Muscle of leg (tissue), 11 donors: ENCODE measurements around the gene LMX1B. TPM values are rescaled to one million over a fixed set of nuclear protein-coding genes. Genes with fewer than 3 reads are reported as not detected.

Experiments
- DNase-seq: peaks from one replicate; pipeline ENCODE4 v3.0.0; 2013
- H3K27ac ChIP-seq: one replicate; pipeline ENCODE4 v1.5.1; 2013; ENCODE audit warnings: mild to moderate bottlenecking, low read length, control low read depth
- H3K27me3 ChIP-seq: one replicate; pipeline ENCODE4 v1.6.1; 2013; ENCODE audit warnings: low read length; ENCODE audit not compliant: control insufficient read depth, insufficient read depth
- H3K36me3 ChIP-seq: one replicate; pipeline ENCODE4 v1.6.1; 2013; ENCODE audit warnings: low read length; ENCODE audit not compliant: control insufficient read depth, insufficient read depth
- H3K4me1 ChIP-seq: one replicate; pipeline ENCODE4 v1.6.1; 2013; ENCODE audit warnings: low read length; ENCODE audit not compliant: control insufficient read depth, insufficient read depth
- H3K4me3 ChIP-seq: one replicate; pipeline ENCODE4 v1.5.1; 2013; ENCODE audit warnings: low read length, control low read depth
- H3K9me3 ChIP-seq: replicated peaks from 2 replicates; pipeline ENCODE4 v1.6.1; 2013; ENCODE audit warnings: low read depth, low read length; ENCODE audit not compliant: control insufficient read depth
- WGBS: methylation state at CpG from one replicate; pipeline ENCODE4 v1.1.5; 2013; ENCODE audit warnings: missing lambda C conversion rate; ENCODE audit not compliant: insufficient coverage; 5-methylcytosine and 5-hydroxymethylcytosine counted together
- polyA plus RNA-seq, 8 donors: library from polyadenylated mRNA; unstranded; fragments of 120-200 nt; gene quantifications; one replicate each; pipeline versions ENCODE4 v1.2.1 to v1.2.3, GENCODE V29; 2013; ENCODE audit warnings: inconsistent platforms in 1 of 8, low replicate concordance in 1 of 8; ENCODE audit not compliant: insufficient read length in 8 of 8, insufficient read depth in 1 of 8
- total RNA-seq: library from RNA; stranded (reverse); fragments of 120-200 nt; gene quantifications from one replicate; pipeline ENCODE4 v1.2.4, GENCODE V29; 2013

Gene LMX1B
- total and polyA plus RNA-seq, 9 donors = 0.16 to 2.1 (median 1.0) TPM

GRCh38 chr9:126696401-126697145 lies 82.8 kb downstream of the LMX1B start:
- 79% methylated on average over 20 of the region's 27 CpGs for WGBS
- H3K36me3 ChIP-seq = no peaks in the 10 kb centered on the region
- H3K27ac ChIP-seq = no peak overlapping the region
- no peak for DNase-seq
- H3K4me1 ChIP-seq = peaks cover 4% of the 10 kb centered on the region
- H3K4me3 ChIP-seq = no peak overlapping the region
- peaks cover 23% of the 10 kb centered on the region for H3K27me3 ChIP-seq
- H3K9me3 ChIP-seq = no peaks in the 10 kb centered on the region

DNA sequence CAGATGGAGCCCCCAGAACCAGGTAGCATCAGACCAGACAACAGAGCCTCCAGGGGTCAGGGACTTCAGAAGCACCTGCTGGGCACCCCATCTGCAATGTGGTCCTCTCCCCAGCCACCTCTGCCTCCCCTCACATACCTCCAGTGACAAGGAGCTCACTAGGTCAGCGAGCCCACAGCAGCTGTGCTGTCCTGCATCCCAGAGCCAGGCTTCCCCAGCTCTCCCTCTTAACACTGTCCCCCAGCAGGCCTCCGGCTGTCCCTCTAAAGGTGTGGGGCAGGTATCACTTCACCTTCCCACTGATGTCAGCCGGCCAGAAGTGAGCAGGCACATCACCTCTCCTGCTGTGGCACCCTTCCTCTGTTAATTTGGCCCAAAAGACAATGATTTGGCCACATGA lies 83.6 kb downstream of the LMX1B start:
- H3K4me3 ChIP-seq = no peak overlapping the region
- WGBS = 61% methylated on average over 2 of the region's 3 CpGs
- no peak for DNase-seq
- H3K9me3 ChIP-seq = no peaks in the 10 kb centered on the region
- H3K4me1 ChIP-seq = peaks cover 4% of the 10 kb centered on the region
- peaks cover 25% of the 10 kb centered on the region for H3K27me3 ChIP-seq
- H3K36me3 ChIP-seq = no peaks in the 10 kb centered on the region
- H3K27ac ChIP-seq = no peak overlapping the region

- no peak overlapping the region for H3K27ac ChIP-seq
- H3K36me3 ChIP-seq = no peaks in the 10 kb centered on the region
- DNase-seq = no peak
- H3K4me1 ChIP-seq = peaks cover 7% of the 10 kb centered on the region
- H3K9me3 ChIP-seq = no peaks in the 10 kb centered on the region
- no peak overlapping the region for H3K4me3 ChIP-seq
- peaks cover 34% of the 10 kb centered on the region for H3K27me3 ChIP-seq
- 78% methylated on average over 2 of the region's 2 CpGs for WGBS
Measured at GRCh38 chr9:126698251-126698650, 84.5 kb downstream of the LMX1B start.

DNA sequence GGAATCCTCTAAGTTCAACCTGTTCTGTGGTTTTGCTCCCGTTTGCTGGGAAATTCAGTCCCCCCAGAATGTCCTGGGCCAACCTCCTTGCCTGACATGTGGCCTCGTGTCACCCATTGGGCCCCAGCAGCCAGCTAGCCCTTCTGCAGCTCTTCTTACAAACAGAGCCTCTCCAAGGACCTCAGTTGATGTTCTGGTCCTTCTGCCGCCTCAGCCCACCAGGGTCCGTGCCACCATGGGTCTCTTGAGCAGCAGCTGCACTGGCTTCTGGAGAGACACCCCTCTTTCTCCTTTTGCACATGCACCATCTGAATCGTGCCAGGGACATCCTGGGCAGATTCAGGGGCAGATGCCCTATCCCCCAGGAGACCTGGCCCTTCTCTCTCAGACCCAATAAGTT lies 85.0 kb downstream of the LMX1B start:
- WGBS = 67% methylated on average over 4 of the region's 5 CpGs
- Histone ChIP-seq H3K4me3 (no peak overlapping the region), H3K36me3 (no peaks in the 10 kb centered on the region), H3K9me3 (no peaks in the 10 kb centered on the region), H3K27ac (no peak overlapping the region), H3K27me3 (peaks cover 39% of the 10 kb centered on the region), H3K4me1 (peaks cover 7% of the 10 kb centered on the region)
- DNase-seq = no peak

- WGBS = 75% methylated on average over 10 of the region's 10 CpGs
- DNase-seq = no peak
- H3K27ac ChIP-seq = no peak overlapping the region
- H3K4me1 ChIP-seq = peaks cover 8% of the 10 kb centered on the region
- H3K36me3 ChIP-seq = no peaks in the 10 kb centered on the region
- no peaks in the 10 kb centered on the region for H3K9me3 ChIP-seq
- H3K4me3 ChIP-seq = no peak overlapping the region
- peaks cover 46% of the 10 kb centered on the region for H3K27me3 ChIP-seq
Measured at GRCh38 chr9:126699401-126699881, 85.7 kb downstream of the LMX1B start.

DNA sequence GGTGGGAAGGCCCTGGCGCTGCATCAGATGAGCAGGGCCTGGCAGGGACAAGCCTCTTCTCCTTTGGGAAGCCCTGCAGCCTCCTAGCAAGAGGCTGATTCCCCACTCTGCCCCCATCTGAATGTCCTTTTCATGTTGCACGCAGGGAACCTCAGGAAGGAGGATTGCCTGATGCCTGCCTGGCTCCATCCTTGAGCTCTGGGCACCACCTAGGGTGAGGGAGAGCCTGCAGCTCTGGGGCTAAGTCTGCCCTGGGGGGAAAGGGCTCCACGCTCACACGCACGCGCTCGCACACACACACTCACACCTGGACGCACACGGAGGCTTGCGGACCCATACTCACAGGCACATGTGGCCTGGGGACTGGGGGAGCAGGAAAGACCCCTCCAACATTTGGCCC lies 86.6 kb downstream of the LMX1B start:
- Histone ChIP-seq H3K4me3 (no peak overlapping the region), H3K27ac (no peak overlapping the region), H3K36me3 (no peaks in the 10 kb centered on the region), H3K4me1 (peaks cover 15% of the 10 kb centered on the region), H3K27me3 (peaks cover 51% of the 10 kb centered on the region), H3K9me3 (no peaks in the 10 kb centered on the region)
- 100% methylated on average over 1 of the region's 10 CpGs for WGBS
- DNase-seq = no peak

- Histone ChIP-seq H3K4me3 (no peak overlapping the region), H3K27me3 (peaks cover 60% of the 10 kb centered on the region), H3K4me1 (peaks cover 17% of the 10 kb centered on the region), H3K36me3 (no peaks in the 10 kb centered on the region), H3K27ac (no peak overlapping the region), H3K9me3 (no peaks in the 10 kb centered on the region)
- 55% methylated on average over 13 of the region's 14 CpGs for WGBS
- DNase-seq = peak; percentile 0
Measured at GRCh38 chr9:126700903-126701812, 87.4 kb downstream of the LMX1B start.

GRCh38 chr9:126701813-126702140 lies 88.0 kb downstream of the LMX1B start:
- Histone ChIP-seq H3K4me1 (peaks cover 15% of the 10 kb centered on the region), H3K27me3 (peaks cover 64% of the 10 kb centered on the region), H3K36me3 (no peaks in the 10 kb centered on the region), H3K27ac (no peak overlapping the region), H3K4me3 (no peak overlapping the region), H3K9me3 (no peaks in the 10 kb centered on the region)
- WGBS = 70% methylated on average over 9 of the region's 9 CpGs
- DNase-seq = peak; percentile 1

DNA sequence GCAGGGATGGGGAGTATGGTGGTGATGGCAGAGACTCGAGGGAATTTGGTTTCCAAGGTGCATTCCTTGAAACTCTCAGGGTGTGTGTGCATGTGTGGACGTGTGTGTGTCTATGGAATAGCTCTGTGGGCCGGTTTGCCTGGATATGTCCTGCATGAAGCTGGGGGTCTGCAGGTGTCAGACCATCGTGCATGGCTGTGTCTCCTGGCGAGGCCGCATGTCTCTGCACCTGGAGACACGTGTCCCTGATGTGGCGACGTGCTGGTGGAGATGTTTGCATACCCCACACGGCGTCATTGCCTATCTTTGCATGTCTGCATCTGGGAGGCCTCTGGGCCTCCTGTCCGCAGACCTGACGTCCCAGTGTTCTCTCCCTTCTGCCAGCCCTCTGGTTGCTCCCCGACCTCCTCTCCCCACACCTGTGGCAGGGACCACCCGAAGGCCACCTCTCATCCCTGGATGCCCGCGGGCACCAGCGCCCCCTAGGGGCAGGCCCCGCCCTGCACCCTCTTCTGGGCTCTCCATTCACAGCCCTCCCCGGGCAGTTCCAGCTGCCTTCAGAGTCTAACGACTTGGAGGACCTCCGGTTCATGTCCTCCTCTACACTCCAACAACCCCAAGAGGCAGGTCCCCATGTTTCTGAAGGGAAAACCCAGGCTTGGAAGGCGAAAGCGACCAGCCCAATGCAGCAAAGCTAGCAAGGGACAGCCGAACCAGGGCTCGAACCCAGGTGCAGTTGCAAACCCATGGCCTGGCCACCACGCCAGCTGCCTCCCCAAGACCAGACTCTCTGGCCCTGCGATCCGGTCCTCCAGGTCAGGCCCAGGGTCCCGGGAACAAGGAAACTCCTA lies 88.6 kb downstream of the LMX1B start:
- Histone ChIP-seq H3K27me3 (peaks cover 68% of the 10 kb centered on the region), H3K4me1 (peaks cover 15% of the 10 kb centered on the region), H3K4me3 (no peak overlapping the region), H3K27ac (no peak overlapping the region), H3K9me3 (no peaks in the 10 kb centered on the region), H3K36me3 (no peaks in the 10 kb centered on the region)
- peak; percentile 1 for DNase-seq
- 43% methylated on average over 30 of the region's 30 CpGs for WGBS
